Pulmonary artery endothelial cell (primary cell): ENCODE data around the gene PLEKHA5. TPM values are rescaled to one million over a fixed set of nuclear protein-coding genes. Genes with fewer than 3 reads are reported as not detected.
"Not testable (repeated sequence)": the region's sequence is repeated elsewhere in the genome, so short reads cannot be mapped to it uniquely, and the experiment has no call there.

ENCODE experiments used
- DNase-seq: peaks from one replicate; pipeline ENCODE4 v3.0.0-alpha.2; 2011; ENCODE audit warnings: low read depth, low spot score
- total RNA-seq: library from RNA; depleted of rRNA; stranded (reverse); fragments of >200 nt; gene quantifications from 2 replicates; pipeline ENCODE4 v1.2.3, GENCODE V29; 2014

The PLEKHA5 gene
- total RNA-seq, 1 donor from 2014 or later = 14.6 TPM

DNA sequence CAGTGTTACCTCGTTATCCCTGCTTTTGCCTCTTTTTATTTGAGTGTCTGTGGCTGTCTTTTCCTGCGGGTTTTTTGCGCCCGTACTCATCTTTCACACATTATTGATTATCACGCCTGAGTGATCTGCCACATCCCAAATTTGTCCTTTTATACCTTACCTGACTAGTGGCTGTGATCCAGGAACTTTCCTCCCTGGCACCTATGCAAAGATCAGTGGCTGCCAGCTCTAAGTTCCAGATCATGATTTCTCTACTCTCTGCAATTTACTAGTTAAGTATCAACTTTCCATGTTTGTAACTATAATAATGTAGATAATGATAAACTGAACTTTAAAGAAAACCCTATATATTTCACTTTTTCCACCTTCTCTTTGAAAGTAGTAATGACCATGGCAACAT is 36.9 kb downstream of the PLEKHA5 start:
- no peak for DNase-seq

DNA sequence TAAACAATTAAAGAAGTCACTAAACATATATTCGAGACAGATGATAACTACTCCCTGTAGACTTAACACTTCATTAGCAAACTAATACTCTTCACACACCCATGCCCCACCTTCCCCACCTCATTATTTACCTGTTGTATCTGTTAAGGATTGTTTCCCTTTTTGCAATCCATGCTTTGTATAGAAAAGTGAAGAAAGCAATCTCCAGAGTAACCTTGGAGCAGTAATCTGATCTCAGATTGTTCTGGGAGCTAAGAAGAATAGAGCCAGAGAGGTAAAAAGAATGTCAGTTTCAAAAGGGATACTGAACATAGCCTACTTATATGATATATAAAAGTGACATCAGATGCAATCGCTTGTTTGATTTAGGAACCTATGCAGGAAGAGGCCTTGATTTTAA is 37.4 kb downstream of the PLEKHA5 start:
- no peak for DNase-seq

DNA sequence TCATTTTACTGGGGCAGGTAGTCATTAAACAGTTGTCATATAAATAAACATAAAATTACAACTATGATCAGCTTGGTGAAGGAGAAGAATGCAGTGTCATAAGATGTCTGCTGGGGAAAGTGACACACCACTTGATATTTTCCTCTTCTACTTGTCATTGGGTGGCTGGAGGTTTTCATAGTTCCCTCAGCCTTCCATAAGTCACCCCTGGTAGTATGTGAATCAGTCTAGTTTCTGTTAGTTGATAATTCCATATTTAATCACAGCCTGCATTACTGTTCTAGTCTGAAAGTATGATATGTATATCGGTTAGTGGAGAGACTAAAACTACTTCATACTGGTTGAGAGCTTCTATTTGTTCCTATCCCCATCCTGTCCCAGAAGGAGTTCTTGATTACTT is 38.2 kb downstream of the PLEKHA5 start:
- DNase-seq = no peak

DNA sequence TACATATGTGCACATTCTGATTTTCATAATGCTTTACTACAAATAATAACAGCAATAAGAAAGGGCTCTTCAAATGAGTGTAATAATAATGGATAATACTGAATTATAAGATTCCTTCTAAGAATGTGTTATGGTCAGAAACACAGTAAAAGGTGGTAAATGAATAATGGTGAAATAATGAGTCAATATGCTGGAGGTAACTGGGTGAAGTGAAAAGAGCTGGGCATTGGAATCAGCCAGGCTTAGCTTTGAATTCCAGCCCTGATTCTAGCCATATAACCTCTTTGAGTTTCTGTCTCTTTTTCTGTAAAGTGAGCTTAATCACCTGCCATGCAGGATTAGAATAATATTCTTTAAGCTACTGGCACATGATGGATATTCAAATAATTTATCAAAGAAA is 39.1 kb downstream of the PLEKHA5 start:
- no peak for DNase-seq

DNA sequence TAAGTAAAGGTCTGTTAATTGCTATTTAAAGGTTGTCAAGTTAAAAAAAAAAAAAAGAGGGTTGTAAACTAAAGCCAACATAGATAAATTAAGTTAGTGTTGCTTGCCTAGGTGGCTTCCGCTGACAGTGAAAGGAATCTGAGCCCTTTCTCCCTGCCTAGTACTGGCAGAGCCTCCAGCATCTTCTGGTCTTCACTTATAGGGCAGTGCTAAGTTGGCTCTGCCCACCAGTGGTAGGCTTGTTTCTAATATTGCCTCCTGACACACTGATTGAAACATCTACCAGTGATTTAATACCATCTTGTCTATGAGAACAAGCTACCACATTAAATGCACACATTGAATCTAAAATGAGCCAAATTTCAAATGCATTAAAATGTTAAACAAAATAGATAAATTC is 39.7 kb downstream of the PLEKHA5 start:
- no peak for DNase-seq

DNA sequence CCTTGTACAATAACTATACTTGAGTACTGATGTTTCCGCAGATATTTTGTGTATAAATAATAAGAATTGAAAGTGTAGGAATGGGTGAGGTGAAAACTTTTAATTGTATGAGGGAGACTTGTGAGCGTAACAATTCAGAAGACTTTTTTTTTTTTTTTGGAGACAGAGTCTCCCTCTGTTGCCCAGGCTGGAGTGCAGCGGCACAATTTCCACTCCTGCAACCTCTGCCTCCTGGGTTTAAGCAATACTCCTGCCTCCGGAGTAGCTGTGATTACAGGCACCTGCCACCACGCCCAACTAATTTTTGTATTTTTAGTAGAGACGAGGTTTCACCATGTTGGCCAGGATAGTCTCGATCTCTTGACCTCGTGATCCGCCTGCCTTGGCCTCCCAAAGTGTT is 40.8 kb downstream of the PLEKHA5 start:
- not testable (repeated sequence) for DNase-seq

DNA sequence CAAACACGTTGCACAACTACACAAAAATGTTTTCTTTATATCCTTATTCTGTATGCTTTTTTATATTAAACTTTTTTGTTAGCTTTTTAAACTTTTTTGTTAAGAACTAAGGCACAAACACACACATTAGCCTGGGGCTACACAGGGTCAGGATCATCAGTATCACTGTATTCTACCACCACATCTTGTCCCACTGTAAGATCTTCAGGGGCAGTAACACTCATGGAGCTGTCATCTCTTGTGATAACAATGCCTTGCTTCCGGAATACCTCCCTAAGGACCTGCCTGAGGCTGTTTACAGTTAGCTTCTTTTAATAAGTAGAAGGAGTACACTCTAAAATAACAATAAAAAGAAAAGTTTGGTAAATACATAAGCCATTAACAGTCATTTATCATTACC is 42.2 kb downstream of the PLEKHA5 start:
- no peak for DNase-seq

DNA sequence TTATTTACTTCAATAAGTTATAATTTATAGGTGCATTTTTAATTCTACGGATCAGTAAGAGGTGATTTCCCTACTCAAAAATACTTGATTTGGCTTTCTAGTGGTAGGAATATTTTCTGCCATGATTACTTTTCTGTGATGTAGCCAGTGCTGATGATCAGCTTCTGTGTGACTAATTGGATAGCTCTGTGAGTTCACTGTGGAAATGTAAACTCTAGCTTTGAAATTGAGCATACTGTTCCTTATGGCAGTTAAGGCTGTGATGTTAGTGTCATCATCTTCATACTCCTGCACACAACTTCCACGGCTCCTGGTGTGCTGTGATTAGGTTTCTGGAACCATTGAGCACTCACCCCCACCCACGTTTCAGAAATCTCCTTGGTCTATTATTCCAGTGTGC is 48.2 kb downstream of the PLEKHA5 start:
- DNase-seq = no peak

DNA sequence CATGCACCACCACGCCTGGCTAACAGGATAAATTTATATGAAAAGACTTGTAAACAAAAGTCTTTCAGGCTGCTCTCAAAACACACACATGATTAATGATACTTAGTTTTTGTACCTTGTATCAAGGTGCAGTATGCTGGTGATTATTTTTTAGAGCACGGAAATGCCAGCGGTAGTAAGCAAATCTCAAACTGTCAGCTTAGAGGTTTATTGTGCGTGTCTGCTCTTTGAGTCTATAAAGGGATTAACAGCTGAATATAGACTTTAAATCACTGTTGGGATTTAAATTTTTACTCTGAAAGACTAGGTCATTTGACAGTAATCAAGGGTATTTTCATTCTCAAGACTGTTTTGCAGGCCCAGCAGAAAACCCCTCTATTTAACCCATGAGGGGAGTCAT is 50.5 kb downstream of the PLEKHA5 start:
- DNase-seq = no peak

DNA sequence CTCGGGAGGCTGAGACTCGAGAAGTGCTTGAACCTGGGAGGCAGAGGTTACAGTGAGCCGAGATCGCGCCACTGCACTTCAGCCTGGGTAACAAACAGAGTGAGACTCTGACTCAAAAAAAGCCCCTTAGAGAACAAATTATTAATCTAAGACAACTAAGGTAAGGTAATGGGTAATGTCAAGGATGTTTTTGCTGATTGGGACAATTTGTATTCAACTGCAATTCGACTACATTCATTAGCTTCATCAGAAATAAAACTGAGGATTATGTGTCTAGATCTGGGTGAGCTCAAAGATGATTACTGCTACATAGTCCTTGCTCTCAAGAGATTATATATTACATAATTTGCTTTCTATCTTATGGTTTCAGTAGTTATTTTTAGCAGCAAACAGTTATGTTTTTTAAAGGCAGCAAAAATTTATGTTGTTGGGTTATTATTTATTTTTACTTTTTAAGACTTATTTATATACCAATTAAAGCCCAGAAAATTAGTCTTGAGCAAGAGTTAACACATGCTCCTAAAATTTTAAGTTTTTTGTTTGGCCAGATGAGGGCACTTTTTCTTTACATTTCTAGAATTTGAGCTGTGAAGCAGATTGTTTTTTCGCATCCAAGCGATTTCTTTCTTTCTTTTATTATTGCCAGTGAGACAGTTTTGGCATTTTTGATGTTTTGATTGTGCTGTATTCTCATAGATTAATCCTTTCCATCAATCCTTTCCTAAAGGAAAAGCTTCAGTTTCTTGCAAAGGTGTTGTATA is 52.3 kb downstream of the PLEKHA5 start:
- no peak for DNase-seq

DNA sequence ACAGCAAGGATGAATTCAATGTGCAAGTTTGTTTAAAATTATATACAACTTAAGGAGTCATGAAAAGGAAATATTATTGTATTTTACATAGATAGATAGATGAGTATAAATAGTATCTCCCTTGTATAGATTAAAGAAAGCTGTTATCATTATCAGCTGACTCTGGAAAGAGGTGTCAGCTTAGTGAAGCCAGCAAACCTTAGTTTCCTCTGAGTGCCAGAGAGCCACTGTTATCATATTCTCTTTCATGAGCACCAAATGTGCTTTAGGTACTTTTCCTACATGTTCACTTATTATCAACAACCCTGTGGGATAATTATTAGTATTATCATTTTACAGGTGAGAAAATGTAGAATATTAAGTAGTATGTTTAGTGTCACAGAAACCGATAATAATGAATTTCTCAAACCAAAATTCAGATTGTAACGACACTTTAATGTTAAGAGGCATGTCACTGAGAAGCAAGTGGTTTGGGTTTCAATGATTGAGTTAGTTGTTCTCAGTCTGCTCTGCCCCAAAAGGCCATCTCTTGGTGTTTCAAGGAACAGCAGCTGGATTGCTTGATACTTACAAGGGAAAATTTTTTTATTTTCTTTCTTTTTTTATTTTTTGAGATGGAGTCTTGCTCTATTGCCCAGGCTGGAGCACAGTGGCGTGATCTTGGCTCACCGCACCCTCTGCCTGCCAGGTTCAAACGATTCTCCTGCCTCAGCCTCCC is 53.7 kb downstream of the PLEKHA5 start:
- no peak for DNase-seq

DNA sequence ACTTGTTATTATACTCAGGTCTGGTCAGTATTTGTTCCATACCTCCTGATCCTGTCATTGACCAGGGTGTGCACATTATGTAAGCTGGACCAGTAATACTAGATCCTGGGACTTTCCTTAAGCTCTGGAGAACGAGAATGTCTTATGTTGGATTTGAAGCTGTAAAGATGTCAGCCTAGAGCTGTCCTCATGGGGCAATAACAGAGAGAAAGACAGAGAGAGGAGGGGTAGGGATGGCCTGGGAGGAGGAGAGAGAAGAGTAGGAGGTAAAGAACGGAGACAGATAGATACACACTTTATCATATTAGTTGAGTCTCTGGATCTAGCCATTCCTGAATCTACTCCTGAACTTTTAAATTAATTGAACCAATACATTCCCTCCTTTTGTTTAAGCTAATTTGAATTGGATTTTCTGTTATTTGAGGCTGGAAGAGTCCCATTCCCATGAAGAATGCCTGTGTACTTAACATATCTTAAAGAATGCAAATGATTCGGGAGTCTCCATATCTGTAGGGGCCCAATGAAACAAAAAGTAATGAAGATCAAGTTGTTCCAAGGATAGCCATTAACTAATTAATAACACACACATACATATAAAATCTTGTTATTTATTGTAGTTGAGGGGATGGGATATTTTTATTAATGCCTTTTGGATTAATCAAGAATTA is 55.9 kb downstream of the PLEKHA5 start:
- DNase-seq = no peak

DNA sequence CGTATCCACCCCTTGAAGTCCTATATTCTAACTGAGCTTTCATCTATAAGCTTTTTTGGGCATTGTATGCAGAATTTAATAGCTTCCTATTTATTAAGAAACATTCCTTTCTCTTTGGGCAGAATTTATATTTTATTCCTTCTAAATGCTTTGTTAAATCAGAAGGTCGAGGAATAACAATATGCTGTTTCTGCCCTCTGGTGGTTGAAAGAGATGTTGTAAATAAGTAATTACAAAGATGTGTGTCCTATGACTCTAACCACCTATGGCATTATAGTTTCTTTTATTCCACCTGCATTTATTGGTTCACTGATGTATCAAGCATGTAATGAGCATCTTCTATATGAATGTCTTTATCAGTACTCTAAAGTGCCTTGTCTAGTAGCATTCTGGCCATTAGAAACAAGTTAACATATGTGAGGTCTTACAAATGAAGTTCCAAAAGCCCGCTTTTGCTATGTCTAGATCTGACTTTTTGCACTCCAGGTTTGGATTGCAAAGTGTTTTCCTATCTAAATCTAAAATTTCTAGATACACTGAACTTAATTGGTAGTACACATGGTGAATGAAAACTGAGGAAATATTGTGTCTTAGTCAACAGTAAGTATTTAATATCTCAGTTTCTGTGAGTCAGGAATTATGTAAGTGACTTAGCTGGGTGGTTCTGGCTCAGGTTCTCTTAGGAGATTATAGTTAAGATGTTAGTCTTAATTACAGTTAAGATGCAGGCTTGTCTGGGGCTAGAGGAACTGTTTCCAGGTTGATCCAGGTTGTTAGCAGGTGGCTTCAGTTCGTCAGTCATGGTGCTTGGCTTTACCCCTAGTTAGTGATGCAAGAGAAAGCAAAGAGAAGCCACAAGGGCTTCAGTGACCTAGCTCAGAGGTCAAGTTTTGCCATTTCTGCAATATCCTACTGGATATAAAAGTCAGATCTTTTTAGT is 57.5 kb downstream of the PLEKHA5 start:
- DNase-seq = no peak

DNA sequence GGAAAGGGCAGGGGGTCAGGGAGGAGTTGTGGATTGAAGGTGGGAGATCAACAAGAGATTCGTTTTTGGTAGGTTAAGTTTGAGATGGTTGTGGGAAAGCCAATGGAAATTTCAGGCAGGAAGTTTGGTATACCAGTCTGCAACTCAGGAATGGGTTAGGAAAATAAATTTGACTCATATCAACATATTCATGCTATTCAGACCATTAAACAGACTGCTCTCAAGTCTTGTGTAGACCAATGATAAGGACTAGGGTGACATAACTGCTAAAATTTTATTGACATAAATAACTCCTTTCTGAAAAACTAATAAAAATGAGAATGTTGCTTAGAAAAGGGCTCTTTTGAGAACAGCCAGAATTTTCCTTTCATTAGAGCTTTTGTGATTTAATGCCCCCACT is 60.0 kb downstream of the PLEKHA5 start:
- no peak for DNase-seq

DNA sequence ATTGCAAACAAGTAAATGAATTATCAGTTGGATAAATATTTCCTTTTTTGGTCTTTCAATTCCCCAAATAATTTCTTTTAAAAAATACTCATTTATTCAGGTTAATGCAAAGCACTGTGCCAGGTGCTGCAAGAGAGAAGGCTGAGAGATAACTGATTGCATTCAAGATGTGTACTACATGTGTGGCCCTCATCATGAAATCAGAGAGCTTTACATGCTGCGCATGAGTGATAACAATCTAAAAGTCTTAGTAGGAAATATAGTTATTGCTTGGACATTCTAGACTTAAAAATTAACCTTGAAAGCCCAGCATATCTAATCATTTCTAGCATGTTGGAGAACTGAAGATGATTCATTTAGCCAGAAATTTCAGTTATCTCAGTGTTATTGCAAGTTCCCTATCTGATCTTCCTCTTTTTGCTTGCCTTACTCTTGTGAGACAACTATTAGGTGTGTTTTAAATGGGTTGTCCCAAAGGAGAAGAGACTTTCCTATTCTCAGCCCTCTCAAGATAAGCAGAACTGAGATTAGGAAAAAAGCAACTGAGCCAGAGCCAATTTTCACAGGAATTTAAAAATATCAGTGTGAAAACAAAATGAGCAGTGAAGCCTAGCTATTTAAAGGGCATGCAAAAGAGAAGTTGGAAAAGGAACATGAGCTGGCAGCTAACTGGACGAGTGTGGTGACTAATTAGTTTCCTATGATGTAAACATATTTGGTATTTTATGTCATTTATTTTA is 60.9 kb downstream of the PLEKHA5 start:
- DNase-seq = peak; percentile 29

DNA sequence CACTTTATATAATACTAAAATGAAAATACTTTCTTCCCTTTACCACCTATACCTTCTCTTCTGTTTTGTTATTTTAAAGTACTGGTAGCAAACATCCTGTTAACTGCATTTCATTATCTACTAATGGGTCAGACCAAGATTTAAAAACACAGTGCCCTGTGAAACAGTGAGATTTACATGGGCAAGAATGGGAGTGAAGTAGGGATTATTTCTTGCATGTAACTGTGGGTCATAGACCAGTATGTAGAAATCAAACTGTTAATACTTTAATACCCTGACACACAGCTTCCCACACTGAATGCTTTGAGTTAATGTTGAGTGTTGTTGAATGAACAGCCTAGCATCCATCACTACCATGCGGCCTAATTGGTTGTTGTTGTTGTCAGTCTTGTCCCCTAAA is 61.6 kb downstream of the PLEKHA5 start:
- DNase-seq = no peak

DNA sequence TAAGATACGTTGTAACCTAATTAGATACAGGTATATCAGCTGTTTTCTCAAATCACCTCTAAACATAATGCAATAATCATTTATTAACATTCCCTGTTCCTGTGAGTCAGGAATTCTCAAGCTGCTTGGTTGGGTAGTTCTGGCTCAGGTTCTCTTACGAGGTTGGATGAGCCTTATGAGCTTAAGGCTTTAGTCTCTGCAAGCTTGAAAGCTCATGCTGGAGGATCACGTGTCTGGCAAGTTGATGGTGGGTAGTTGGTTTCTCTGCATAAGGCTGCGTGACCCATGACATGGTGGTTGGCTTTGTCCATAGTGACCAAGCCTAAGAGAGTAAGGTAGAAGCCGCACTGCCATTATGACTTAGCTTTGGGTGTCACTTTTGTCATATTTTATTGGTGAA is 62.0 kb downstream of the PLEKHA5 start:
- DNase-seq = no peak

DNA sequence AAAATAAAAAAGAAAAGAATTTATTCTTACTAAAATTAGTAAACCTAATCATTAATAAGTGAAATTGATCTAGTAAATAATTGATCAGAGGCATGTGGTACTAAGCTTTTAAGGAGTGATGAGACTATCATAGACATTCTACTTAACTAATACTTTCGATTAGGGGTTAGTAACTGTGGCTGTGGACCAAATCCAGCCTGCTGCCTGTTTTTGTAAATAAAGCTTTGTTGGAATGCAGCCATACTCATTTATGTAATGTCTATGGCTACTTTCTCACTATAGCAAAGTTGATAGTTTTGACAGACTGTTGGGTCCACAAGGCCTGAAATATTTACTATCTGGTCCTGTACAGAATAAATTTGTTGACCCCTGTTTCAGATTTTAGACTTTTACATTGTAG is 63.2 kb downstream of the PLEKHA5 start:
- DNase-seq = no peak

DNA sequence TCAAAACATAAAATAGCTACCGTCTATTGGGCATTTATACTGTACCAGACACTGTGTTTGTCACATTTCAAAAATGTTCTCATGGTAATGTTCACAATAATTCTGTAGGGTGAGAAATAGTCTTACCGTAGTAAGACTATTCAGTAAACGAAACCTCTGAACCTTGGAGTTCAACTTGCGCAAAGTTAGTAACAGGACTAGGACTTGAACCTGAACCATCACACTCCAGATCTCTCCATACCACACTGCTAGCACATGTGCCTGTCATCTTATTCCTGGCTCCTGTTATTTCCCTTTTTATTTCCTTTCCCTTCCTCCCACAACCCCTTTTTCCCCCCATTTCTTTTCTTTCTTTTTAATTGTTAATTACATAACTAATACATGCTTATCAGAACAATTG is 65.4 kb downstream of the PLEKHA5 start:
- DNase-seq = no peak

DNA sequence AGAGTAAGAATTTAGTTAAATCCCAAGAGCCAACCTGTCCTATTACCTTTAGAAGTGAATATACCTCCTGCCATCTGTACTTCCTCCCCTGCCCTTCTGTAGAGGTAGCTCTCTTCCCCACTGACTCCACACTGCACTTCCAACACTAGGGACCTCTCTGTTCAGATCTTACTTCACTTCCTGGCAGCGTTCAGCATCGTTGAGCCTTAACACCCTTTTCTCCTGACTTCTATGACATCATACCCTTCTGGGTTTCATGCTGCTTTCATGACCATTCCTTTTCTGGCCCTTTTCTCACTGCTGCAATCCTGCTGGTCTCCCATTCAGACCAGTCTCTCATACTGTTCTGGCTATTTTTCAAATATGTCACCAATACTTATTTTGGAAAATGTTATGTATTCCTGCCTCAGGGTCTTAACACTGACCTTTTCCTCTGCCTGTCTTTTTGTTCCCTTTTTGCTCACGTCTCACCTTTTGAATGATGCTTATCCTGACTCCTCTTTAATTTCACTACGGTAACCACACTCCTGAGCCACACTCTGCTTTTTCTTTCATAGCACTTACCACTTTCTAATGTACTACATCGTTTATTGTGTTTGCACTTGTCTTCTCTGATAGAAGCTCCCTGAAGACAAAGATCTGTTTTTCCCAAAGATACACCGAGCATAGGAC is 67.6 kb downstream of the PLEKHA5 start:
- no peak for DNase-seq
